ENCODE data around the gene DYRK1B. TPM values are rescaled to one million over a fixed set of nuclear protein-coding genes. Genes with fewer than 3 reads are reported as not detected.

Gene DYRK1B
- total RNA-seq, 1 experiment from 2014 or later = 12.2 TPM

DNA sequence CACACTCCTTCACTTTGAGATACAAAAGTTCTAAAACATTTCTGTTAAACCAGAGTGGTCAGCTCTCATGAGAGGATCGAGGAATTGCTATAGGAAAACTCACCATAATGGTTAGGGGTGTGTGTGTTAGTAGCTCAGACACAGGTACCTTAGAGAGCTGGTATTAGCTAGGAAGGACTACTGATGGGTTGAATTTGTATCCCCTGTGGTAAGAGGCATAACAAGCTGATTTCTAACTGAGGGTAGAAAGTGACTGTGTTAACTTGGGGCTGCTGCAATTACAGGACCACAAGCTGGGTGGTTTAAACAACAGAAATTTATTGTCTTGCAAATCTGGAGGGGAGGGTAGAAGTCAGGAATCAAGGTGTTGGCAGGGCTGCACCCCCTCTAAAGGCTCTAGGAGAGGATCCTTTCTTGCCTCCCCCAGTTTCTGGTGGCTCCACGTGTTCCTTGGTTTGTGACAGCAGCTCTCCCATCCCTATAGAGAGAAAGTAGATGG lies 37.9 kb downstream of the DYRK1B start (continued):
- TF ChIP-seq, protein P1, sequence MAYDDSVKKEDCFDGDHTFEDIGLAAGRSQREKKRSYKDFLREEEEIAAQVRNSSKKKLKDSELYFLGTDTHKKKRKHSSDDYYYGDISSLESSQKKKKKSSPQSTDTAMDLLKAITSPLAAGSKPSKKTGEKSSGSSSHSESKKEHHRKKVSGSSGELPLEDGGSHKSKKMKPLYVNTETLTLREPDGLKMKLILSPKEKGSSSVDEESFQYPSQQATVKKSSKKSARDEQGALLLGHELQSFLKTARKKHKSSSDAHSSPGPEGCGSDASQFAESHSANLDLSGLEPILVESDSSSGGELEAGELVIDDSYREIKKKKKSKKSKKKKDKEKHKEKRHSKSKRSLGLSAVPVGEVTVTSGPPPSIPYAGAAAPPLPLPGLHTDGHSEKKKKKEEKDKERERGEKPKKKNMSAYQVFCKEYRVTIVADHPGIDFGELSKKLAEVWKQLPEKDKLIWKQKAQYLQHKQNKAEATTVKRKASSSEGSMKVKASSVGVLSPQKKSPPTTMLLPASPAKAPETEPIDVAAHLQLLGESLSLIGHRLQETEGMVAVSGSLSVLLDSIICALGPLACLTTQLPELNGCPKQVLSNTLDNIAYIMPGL (CRISPR knock-in tag; IDR thresholded peaks at IDR 0.05) = no peak
- TF ChIP-seq, protein P2, sequence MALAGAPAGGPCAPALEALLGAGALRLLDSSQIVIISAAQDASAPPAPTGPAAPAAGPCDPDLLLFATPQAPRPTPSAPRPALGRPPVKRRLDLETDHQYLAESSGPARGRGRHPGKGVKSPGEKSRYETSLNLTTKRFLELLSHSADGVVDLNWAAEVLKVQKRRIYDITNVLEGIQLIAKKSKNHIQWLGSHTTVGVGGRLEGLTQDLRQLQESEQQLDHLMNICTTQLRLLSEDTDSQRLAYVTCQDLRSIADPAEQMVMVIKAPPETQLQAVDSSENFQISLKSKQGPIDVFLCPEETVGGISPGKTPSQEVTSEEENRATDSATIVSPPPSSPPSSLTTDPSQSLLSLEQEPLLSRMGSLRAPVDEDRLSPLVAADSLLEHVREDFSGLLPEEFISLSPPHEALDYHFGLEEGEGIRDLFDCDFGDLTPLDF (CRISPR knock-in tag; IDR thresholded peaks at IDR 0.05) = no peak
- TF ChIP-seq SMAD3 (CRISPR knock-in tag; IDR thresholded peaks at IDR 0.05; ENCODE audit: borderline replicate concordance) (no peak), TP53 (CRISPR knock-in tag; IDR thresholded peaks at IDR 0.05) (no peak), GTF2I (CRISPR knock-in tag; conservative IDR thresholded peaks at IDR 0.05) (no peak), FOXJ3 (CRISPR knock-in tag; IDR thresholded peaks at IDR 0.05; ENCODE audit: borderline replicate concordance) (no peak), JUN (CRISPR knock-in tag; IDR thresholded peaks at IDR 0.05) (no peak), SMAD4 (CRISPR knock-in tag; IDR thresholded peaks at IDR 0.05) (no peak), IRF2 (CRISPR knock-in tag; IDR thresholded peaks at IDR 0.05; ENCODE audit: borderline replicate concordance, low read depth) (no peak), MXD4 (CRISPR knock-in tag; IDR thresholded peaks at IDR 0.05; ENCODE audit: borderline replicate concordance) (no peak), KAT7 (CRISPR knock-in tag; IDR thresholded peaks at IDR 0.05; ENCODE audit: borderline replicate concordance) (no peak), ZNF671 (CRISPR knock-in tag; IDR thresholded peaks at IDR 0.05) (peak; percentile 88; the same call in 1 of the 2 replicates), ZBTB21 (CRISPR knock-in tag; IDR thresholded peaks at IDR 0.05; ENCODE audit: borderline replicate concordance) (no peak)
- TF ChIP-seq, protein P3, sequence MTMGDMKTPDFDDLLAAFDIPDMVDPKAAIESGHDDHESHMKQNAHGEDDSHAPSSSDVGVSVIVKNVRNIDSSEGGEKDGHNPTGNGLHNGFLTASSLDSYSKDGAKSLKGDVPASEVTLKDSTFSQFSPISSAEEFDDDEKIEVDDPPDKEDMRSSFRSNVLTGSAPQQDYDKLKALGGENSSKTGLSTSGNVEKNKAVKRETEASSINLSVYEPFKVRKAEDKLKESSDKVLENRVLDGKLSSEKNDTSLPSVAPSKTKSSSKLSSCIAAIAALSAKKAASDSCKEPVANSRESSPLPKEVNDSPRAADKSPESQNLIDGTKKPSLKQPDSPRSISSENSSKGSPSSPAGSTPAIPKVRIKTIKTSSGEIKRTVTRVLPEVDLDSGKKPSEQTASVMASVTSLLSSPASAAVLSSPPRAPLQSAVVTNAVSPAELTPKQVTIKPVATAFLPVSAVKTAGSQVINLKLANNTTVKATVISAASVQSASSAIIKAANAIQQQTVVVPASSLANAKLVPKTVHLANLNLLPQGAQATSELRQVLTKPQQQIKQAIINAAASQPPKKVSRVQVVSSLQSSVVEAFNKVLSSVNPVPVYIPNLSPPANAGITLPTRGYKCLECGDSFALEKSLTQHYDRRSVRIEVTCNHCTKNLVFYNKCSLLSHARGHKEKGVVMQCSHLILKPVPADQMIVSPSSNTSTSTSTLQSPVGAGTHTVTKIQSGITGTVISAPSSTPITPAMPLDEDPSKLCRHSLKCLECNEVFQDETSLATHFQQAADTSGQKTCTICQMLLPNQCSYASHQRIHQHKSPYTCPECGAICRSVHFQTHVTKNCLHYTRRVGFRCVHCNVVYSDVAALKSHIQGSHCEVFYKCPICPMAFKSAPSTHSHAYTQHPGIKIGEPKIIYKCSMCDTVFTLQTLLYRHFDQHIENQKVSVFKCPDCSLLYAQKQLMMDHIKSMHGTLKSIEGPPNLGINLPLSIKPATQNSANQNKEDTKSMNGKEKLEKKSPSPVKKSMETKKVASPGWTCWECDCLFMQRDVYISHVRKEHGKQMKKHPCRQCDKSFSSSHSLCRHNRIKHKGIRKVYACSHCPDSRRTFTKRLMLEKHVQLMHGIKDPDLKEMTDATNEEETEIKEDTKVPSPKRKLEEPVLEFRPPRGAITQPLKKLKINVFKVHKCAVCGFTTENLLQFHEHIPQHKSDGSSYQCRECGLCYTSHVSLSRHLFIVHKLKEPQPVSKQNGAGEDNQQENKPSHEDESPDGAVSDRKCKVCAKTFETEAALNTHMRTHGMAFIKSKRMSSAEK (CRISPR knock-in tag; IDR thresholded peaks at IDR 0.05; ENCODE audit: borderline replicate concordance) = peak; percentile 92
- TF ChIP-seq, protein P4, sequence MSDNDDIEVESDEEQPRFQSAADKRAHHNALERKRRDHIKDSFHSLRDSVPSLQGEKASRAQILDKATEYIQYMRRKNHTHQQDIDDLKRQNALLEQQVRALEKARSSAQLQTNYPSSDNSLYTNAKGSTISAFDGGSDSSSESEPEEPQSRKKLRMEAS (CRISPR knock-in tag; IDR thresholded peaks at IDR 0.05) = 0 out of 2 replicates have a peak, but pooled peaks have one; percentile 28
- TF ChIP-seq, protein P5, sequence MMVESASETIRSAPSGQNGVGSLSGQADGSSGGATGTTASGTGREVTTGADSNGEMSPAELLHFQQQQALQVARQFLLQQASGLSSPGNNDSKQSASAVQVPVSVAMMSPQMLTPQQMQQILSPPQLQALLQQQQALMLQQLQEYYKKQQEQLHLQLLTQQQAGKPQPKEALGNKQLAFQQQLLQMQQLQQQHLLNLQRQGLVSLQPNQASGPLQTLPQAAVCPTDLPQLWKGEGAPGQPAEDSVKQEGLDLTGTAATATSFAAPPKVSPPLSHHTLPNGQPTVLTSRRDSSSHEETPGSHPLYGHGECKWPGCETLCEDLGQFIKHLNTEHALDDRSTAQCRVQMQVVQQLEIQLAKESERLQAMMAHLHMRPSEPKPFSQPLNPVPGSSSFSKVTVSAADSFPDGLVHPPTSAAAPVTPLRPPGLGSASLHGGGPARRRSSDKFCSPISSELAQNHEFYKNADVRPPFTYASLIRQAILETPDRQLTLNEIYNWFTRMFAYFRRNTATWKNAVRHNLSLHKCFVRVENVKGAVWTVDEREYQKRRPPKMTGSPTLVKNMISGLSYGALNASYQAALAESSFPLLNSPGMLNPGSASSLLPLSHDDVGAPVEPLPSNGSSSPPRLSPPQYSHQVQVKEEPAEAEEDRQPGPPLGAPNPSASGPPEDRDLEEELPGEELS (CRISPR knock-in tag; IDR thresholded peaks at IDR 0.05) = no peak
- TF ChIP-seq, protein P6, sequence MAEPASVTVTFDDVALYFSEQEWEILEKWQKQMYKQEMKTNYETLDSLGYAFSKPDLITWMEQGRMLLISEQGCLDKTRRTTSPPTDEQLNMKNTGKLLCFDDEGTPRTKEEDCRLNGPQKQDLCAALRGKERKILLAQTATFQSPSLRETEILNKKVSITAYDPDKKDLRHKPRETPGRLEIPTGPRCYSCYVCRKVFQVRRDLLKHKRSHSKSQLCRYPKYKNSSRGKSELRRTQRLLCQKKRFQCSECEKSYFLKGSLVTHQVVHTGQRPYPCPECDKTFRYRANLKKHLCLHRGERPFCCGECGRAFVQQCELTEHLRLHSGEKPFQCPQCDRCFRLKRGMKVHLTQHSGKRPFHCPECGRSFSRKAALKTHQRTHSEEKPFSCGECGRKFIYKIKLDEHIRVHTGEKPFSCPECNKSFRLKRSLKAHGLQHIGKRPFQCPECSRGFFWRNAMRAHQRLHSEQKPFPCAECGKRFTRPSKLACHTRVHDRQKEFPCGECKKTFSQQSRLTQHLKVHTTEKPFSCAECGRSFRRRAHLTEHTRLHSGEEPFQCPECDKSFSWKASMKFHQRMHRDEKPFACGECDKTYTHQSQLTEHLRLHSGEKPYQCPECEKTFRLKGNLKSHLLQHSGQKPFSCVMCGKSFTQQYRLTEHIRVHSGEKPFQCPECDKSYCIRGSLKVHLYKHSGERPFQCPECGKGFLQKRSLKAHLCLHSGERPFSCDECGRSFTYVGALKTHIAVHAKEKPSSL (CRISPR knock-in tag; conservative IDR thresholded peaks at IDR 0.05) = no peak
- TF ChIP-seq, protein P7, sequence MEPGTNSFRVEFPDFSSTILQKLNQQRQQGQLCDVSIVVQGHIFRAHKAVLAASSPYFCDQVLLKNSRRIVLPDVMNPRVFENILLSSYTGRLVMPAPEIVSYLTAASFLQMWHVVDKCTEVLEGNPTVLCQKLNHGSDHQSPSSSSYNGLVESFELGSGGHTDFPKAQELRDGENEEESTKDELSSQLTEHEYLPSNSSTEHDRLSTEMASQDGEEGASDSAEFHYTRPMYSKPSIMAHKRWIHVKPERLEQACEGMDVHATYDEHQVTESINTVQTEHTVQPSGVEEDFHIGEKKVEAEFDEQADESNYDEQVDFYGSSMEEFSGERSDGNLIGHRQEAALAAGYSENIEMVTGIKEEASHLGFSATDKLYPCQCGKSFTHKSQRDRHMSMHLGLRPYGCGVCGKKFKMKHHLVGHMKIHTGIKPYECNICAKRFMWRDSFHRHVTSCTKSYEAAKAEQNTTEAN (CRISPR knock-in tag; IDR thresholded peaks at IDR 0.05) = no peak
- TF ChIP-seq, protein P8, sequence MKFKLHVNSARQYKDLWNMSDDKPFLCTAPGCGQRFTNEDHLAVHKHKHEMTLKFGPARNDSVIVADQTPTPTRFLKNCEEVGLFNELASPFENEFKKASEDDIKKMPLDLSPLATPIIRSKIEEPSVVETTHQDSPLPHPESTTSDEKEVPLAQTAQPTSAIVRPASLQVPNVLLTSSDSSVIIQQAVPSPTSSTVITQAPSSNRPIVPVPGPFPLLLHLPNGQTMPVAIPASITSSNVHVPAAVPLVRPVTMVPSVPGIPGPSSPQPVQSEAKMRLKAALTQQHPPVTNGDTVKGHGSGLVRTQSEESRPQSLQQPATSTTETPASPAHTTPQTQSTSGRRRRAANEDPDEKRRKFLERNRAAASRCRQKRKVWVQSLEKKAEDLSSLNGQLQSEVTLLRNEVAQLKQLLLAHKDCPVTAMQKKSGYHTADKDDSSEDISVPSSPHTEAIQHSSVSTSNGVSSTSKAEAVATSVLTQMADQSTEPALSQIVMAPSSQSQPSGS (CRISPR knock-in tag; IDR thresholded peaks at IDR 0.05; ENCODE audit: borderline replicate concordance, low read depth) = no peak
- TF ChIP-seq, protein P9, sequence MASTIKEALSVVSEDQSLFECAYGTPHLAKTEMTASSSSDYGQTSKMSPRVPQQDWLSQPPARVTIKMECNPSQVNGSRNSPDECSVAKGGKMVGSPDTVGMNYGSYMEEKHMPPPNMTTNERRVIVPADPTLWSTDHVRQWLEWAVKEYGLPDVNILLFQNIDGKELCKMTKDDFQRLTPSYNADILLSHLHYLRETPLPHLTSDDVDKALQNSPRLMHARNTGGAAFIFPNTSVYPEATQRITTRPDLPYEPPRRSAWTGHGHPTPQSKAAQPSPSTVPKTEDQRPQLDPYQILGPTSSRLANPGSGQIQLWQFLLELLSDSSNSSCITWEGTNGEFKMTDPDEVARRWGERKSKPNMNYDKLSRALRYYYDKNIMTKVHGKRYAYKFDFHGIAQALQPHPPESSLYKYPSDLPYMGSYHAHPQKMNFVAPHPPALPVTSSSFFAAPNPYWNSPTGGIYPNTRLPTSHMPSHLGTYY (CRISPR knock-in tag; IDR thresholded peaks at IDR 0.05) = peak; percentile 94
- TF ChIP-seq, protein P10, sequence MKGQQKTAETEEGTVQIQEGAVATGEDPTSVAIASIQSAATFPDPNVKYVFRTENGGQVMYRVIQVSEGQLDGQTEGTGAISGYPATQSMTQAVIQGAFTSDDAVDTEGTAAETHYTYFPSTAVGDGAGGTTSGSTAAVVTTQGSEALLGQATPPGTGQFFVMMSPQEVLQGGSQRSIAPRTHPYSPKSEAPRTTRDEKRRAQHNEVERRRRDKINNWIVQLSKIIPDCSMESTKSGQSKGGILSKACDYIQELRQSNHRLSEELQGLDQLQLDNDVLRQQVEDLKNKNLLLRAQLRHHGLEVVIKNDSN (CRISPR knock-in tag; IDR thresholded peaks at IDR 0.05) = no peak

Measured in WTC11 (cell line).